Glomerular visceral epithelial cell (primary cell): Measurements from ENCODE around the gene CHST3.

Source experiments
- DNase-seq: peaks from one replicate; pipeline ENCODE4 v3.0.0-alpha.2; 2016; ENCODE audit errors: extremely low spot score

Gene CHST3

DNA sequence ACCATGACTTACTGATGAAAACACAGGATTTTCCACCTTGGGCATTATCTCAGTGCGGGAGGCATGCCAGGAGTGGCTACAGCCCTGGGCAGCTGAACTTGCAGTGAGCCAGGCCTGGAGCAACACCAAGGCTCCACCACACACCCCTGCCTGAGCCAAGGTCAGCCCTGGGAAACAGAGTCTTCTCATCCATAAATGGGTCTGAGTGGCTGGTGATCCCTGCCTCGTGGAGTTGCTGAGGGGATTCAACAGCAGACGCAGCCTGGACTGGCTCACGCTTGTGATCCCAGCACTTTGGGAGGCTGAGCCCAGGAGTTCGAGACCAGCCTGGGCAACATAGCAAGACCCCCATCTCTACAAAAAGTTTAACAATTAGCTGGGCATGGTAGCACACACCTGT is 91.9 kb downstream of the CHST3 start:
- DNase-seq, result no peak

DNA sequence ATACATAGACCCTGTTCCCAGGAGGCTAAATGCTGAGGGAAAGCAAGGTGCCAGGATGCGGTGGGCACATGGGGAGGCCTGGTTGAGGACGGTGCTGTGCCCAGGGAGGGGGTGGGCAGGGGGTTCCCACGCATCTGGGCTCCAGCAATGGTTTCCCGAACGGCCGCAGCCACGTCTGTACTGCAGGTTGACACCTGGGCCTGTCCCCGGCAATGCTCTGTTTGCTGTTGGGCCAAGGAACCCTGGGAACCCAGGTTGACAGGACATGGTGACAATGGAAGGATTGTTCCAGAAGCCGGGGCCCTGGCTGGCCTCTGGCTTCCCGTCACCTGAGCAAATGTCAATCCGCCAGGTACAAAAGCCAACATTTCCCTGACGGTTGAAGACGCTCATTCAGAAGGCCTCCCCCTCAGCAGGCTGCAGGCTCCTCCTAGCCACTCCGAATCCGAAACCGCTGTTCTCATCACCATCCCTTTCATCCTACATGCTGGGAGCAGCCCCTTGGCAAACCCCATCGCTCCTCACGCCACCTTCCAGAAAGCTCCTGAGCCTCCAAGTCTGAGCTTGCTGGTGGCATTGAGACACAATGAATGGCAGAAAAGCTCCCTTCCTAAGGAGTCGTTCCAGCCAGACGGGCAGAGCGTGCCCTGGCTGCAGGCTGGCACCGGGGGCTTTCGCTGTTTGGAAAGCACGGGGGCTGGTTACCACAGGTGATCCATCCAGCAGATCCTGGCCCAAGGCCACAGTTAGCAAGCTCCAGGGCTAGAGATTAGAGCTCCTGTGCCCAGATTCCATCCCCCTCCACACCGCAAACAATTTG is 92.9 kb downstream of the CHST3 start:
- DNase-seq, result no peak

DNA sequence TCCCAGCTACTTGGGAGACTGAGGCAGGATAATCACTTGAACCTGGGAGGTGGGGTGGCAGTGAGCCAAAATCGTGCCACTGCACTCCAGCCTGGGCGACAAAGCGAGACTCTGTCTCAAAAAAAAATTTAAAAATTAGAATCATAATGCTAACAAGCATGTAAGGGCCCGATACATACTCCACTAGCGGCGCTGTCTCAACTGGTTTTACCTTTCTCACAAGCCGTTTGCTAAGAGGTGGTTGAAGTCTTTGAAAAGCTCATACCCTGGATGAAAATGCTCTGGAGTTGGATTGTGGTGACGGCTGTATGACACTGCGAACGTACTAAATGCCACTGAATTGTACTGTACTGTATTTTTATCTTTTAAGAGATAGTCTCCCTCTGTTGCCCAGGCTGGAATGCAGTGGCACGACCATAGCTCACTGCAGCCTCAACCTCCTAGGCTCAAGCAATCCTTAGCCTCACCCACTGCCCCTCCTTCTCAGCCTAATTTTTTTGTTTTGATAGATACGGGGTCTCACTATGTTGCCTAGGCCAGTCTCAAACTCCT is 94.2 kb downstream of the CHST3 start:
- DNase-seq, result no peak

DNA sequence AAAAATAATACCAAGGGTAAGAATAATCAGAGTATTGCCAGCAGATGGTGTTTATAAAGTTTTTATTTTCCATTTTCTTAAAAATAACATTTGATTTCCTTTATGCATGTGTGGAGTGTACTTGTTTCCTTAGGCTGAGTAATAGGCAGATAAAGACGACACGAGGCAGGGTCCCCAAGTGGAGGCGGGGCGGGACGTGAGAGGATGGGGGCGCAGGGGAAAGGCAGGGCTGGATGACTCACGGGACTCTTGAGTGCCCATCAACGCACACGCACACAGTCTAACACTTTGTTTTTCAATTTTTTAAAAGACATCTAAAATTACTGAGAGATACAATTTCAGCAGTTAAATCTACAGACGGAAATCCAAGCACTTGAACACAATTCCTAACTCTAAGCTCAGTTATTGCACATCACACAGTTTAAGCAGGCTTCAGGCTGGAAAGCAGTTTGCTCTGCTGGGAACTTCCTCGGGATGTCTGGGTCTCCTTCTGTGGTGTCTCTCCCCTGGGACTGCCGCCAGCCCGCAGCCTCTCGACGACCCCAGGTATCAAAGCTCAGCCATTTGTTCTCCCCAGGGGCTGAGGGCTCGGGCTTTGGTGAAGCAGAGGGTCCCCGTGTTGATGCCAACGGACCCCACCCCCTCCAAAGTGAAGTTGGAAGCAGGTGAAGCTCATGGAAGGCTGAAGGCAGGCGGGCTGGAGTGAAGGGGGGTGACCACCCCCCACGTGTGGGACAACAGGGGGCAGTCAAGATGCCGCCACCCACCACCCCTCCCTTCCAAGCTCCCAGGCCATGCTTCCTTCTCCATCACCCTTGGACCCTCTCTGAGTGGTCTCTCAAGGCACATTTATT is 95.0 kb downstream of the CHST3 start:
- DNase-seq, result no peak

DNA sequence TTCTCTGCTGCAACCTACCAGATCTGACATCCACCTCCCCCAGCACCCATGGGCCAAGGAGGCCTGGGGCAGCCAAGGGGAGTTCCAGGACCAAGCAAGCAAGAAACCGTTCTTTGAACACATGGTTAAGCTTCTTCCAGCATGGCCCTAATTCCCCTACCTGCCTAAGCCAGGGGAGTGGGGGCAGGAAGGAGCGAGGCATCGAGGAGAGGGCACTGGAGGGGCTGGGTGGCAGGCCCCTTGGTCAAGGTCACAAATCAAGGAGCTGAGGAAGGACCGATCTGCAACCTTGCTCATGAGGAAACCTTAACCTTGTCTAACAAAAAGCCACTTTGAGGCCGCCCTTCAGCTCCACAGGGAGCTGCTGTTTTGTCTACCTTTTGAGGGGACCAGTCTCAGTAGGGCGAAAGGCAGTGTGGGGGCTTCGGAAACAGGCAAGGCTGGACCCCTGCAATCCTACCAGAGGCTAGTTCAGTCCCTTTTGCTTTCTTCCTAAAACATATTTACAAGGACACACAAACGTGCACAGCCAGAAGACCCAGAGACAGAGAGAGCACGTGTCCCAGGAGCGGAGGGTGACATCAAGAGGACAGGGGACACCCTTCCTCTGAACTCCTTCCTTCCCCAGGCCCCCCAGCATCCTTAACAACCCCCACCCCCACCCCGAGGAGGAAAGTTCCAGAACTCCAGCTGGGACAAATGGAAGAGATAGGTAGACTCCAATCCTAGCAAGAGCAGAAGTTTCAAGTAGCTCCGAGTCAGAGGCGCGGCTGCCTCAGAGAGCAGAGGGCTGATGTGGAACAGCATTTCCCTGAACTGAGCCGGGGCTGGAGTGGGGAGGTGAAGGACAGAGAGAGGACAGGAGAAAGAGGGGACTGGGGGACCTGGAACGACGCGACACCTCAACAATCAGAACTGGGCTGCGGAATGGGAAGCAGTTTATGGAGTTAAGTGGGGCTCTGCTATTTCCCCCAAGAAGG is 95.9 kb downstream of the CHST3 start:
- no peak for DNase-seq

DNA sequence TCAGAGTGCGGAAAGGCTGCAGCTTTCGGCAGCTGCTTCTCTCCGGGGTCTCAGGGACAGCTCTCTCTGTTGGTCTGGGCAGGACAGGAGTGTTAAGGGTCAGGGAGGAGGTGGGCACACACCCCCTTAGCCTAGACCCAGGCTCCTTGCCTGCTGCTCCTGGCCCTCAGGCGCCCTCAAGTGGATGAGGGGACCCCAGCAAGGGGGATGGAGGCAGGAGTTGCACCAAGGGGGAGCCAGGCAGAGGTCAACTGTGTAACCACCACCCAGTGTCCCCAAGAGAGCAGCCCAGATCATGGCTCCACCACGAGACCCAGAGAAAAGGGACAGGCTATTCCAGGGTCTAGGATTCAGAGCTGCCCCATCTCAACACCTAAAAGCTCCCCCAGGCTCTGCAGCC is 97.3 kb downstream of the CHST3 start:
- DNase-seq, result no peak

DNA sequence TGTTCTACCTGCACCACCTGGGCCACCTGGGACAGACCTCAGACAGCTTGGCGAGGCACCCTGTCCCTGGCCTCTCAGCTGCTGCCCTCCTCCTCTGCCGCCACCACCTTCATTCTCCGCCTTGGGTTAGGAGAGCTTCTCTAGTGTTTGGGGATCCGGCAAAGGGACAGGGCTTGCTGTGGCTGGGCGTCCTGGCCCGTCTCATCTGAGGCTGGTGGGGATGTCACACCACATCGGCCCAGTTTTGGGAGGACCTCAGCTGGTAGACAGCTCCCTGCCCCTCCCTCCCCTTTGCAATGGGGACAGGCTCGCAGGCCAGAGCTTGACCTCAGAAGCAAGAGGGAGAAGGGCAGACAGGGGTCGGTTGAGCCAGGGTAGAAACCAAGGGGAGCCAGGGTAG is 97.7 kb downstream of the CHST3 start:
- DNase-seq, result no peak

DNA sequence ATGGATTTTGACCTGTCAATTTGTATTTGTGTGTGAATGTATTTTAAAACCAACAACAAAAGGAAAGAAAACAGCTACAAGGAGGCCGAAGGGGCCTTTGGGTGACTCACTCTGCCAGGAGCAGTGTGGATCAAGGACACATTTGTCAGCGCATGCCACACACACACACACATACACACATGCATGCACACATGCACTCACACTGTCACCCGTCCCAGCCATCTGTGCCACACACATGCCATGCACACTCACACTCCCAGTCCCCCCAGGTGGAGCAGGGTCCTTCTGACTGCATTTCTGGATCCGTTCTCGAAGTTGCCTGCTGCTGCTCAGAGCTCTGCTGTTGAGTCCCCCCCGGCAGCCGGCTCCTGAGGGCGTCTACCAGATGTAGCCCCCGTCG is 98.2 kb downstream of the CHST3 start:
- DNase-seq, result no peak
